ENCODE results near the gene CLTRN. TPM values are rescaled to one million over a fixed set of nuclear protein-coding genes. Genes with fewer than 3 reads are reported as not detected.

The CLTRN gene
- total RNA-seq, 2 experiments from 2014 or later: 0.38 to 0.59 TPM

DNA sequence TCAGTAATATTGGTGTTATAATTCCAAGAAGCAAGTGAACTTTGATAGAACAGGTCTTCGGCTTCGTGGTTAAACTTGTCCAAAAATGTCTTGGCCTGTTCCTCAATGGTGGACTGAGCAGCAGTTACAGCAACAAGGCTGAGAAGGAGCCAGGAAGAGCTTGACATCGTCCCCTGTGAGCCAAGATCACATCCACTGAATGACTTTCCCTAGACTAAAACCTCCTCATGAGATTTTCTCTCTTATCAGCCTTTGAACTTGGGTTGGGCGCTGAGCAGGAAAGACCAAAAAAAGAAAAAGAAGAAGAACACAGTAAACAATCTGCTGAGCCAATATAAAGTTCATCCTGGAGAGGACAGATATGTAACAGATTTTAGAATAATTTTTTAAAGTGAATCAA, 63.9 kb downstream of the CLTRN start, which contains the start of gene ACE2:
TSS of gene ACE2 (minus strand) at position 216 of the 400 bp plus-strand sequence. CDS start at position 167, 49 bp downstream.
- H3K36me3 Mint-ChIP-seq (ENCODE audit: low read depth): no peaks in the 10 kb centered on the region
- no peak for DNase-seq
- H3K27me3 Mint-ChIP-seq (ENCODE audit: low read depth): no peaks in the 10 kb centered on the region
- intact Hi-C loops (cut with micrococcal nuclease): no loop called here
- no peak within 1 kb of the TSS for H3K4me3 Mint-ChIP-seq
- H3K27ac Mint-ChIP-seq: no peak within 1 kb of the TSS
- no peaks in the 10 kb centered on the region for H3K4me1 Mint-ChIP-seq (ENCODE audit: low read depth)
- no peaks in the 10 kb centered on the region for H3K9me3 Mint-ChIP-seq
- CTCF ChIA-PET: no interaction called here

DNA sequence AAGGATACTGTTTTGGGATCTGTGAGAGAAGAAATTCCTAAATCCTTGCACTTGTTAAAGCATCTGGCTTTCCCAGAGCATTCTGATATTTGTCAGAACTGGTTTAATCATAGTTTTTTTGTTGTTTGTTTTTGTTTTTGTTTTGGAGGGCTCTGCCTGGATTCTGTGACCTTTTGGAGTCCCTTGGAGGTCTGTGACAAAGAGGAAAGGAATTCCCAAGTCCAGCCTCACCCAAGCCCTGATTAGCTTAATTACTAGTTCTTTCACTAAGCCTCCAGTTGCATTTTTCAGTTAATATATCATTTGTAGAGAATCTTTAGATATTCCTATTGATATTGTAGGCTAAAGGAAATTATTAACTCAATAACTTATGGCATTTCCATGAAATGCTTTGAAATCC, 64.6 kb downstream of the CLTRN start:
- no peak overlapping the region for H3K27ac Mint-ChIP-seq
- intact Hi-C loops (cut with micrococcal nuclease): no loop called here
- H3K36me3 Mint-ChIP-seq (ENCODE audit: low read depth): no peaks in the 10 kb centered on the region
- no peaks in the 10 kb centered on the region for H3K4me1 Mint-ChIP-seq (ENCODE audit: low read depth)
- CTCF ChIA-PET: no interaction called here
- H3K9me3 Mint-ChIP-seq: no peaks in the 10 kb centered on the region
- H3K4me3 Mint-ChIP-seq: no peak overlapping the region
- H3K27me3 Mint-ChIP-seq (ENCODE audit: low read depth): no peaks in the 10 kb centered on the region
- DNase-seq: no peak

- H3K36me3 Mint-ChIP-seq (ENCODE audit: low read depth): no peaks in the 10 kb centered on the region
- no peak overlapping the region for H3K27ac Mint-ChIP-seq
- H3K9me3 Mint-ChIP-seq: no peaks in the 10 kb centered on the region
- no peaks in the 10 kb centered on the region for H3K27me3 Mint-ChIP-seq (ENCODE audit: low read depth)
- intact Hi-C loops (cut with micrococcal nuclease): no loop called here
- CTCF ChIA-PET: interaction anchor here (0.6 kb wide), 1 partner anchor 659 kb away, joined by 3 read pairs; no protein-coding TSS in a partner anchor
- no peaks in the 10 kb centered on the region for H3K4me1 Mint-ChIP-seq (ENCODE audit: low read depth)
- no peak for DNase-seq
- no peak overlapping the region for H3K4me3 Mint-ChIP-seq
Measured at GRCh38 chrX:15599461-15599860, 65.1 kb downstream of the CLTRN start.

- intact Hi-C loops (cut with micrococcal nuclease): no loop called here
- DNase-seq: no peak
- Mint-ChIP-seq H3K4me1 (ENCODE audit: low read depth) (no peaks in the 10 kb centered on the region), H3K27me3 (ENCODE audit: low read depth) (no peaks in the 10 kb centered on the region), H3K27ac (no peak overlapping the region), H3K4me3 (no peak overlapping the region), H3K9me3 (no peaks in the 10 kb centered on the region), H3K36me3 (ENCODE audit: low read depth) (no peaks in the 10 kb centered on the region)
- CTCF ChIA-PET: no interaction called here
Measured at GRCh38 chrX:15598026-15598425, 66.6 kb downstream of the CLTRN start.

- Mint-ChIP-seq H3K4me1 (ENCODE audit: low read depth) (no peaks in the 10 kb centered on the region), H3K9me3 (no peaks in the 10 kb centered on the region), H3K36me3 (ENCODE audit: low read depth) (no peaks in the 10 kb centered on the region), H3K27ac (no peak overlapping the region), H3K4me3 (no peak overlapping the region), H3K27me3 (ENCODE audit: low read depth) (no peaks in the 10 kb centered on the region)
- no peak for DNase-seq
- intact Hi-C loops (cut with micrococcal nuclease): no loop called here
- CTCF ChIA-PET: no interaction called here
Measured at GRCh38 chrX:15594371-15594770, 70.2 kb downstream of the CLTRN start.

DNA sequence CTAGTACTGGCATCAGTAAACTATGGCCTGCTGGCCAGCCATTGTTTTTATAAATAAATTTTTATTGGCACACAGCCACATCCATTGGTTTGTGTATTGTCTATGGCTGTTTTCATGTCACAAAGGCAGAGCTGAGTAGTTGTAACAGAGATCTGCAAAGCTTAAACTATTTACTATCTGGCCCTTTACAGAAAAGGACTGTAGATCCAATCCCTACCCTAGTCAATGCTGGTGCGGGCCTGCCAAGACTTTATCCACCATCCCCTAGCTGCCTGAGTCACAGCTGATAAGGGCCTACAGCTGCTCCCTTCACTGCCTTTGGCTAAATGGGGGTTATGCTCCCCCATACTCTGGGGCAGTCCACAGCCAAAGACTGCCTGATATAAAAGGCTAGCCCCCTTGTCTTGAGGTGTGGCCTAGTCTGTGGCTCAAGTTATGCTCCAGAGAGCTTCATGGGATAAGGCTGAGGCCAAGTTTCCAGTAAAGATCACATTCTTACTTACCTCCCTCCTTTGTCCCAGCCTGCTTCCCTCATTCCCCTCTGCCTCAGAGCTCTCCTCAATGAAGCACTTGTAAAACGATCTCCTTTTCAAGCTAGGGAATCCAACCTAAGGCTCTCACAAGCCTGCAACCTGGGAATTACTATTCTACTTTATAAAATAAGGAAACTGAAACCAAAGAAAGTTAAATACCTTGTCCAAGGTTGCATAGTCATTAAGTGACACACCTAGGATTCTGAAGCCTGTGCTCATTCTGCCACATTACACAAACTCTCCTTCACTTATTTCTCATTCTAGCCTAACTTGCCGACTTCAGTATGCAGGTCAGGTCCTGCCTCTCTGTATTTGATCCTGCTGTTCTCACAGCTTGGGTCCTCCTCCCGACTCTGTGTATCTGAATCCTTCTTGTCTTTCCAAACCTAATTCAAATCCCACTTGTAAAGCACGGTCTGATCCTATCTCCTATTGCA, 84.5 kb downstream of the CLTRN start:
- Mint-ChIP-seq H3K27ac (no peak overlapping the region), H3K27me3 (ENCODE audit: low read depth) (peaks cover 2% of the 10 kb centered on the region), H3K9me3 (no peaks in the 10 kb centered on the region), H3K4me3 (no peak overlapping the region), H3K36me3 (ENCODE audit: low read depth) (no peaks in the 10 kb centered on the region), H3K4me1 (ENCODE audit: low read depth) (no peaks in the 10 kb centered on the region)
- intact Hi-C loops (cut with micrococcal nuclease): no loop called here
- DNase-seq: no peak
- CTCF ChIA-PET: no interaction called here

Other genes starting within 250 kb of the CLTRN start
- gene PIR, start 171.5 kb downstream of the CLTRN start, total RNA-seq: 1 to 10 TPM; 6.2 to 9.2 TPM
- gene BMX, start 164.0 kb downstream of the CLTRN start, total RNA-seq: not detected
- gene ACE2, start 63.8 kb downstream of the CLTRN start, total RNA-seq: not detected
- 1 to 10 TPM; 7.0 to 9.5 TPM for gene CA5B, start 73.5 kb upstream of the CLTRN start, total RNA-seq
- 10 to 100 TPM; 15.7 to 16.7 TPM for gene ZRSR2, start 125.7 kb upstream of the CLTRN start, total RNA-seq
- 10 to 100 TPM; 17.4 to 18.0 TPM for gene AP1S2, start 190.0 kb upstream of the CLTRN start, total RNA-seq

Data from activated naive CD4-positive, alpha-beta T cell treated with anti-CD3 and anti-CD28 coated beads for 36 hours (primary cell).